Common myeloid progenitor, CD34-positive (primary cell): ENCODE data around the gene LCA5.
"Not testable (repeated sequence)": the region's sequence is repeated elsewhere in the genome, so short reads cannot be mapped to it uniquely, and the experiment has no call there.

Experiments
- CTCF ChIA-PET: fragments of 350-600 bp; sonication (Branson Sonifier 250); formaldehyde crosslinking; loops from one replicate; lab custom pipeline; 2021; ENCODE audit warnings: antibody characterized with exemption; lab: Charles Lee
- POLR2A ChIA-PET: fragments of 350-600 bp; sonication (Branson Sonifier 250); formaldehyde crosslinking; loops from one replicate; lab custom pipeline; 2021; ENCODE audit warnings: antibody characterized with exemption; lab: Charles Lee
- DNase-seq, 3 donors: peaks; one replicate each; pipeline versions ENCODE4 v3.0.0 to v3.0.0-alpha.2; 2013
- H3K27ac ChIP-seq, 2 experiments: 1 replicate in 1 of 2; 2 replicates in 1 of 2; pipeline ENCODE4 v1.7.0; 2013; ENCODE audit warnings: inconsistent platforms in 2 of 2, low read length in 2 of 2, mild to moderate bottlenecking in 2 of 2, low read depth in 1 of 2, moderate library complexity in 1 of 2; ENCODE audit not compliant: severe bottlenecking in 2 of 2, insufficient read depth in 1 of 2, poor library complexity in 1 of 2
- H3K27me3 ChIP-seq, 5 experiments: replicated peaks in 2 of 5; 1 replicate in 3 of 5; 2 replicates in 2 of 5; pipeline versions ENCODE4 v1.6.1 to v1.7.0; 2013; ENCODE audit warnings: low read length in 4 of 5, mild to moderate bottlenecking in 2 of 5, moderate library complexity in 2 of 5, inconsistent platforms in 1 of 5; ENCODE audit not compliant: insufficient read depth in 5 of 5, control insufficient read depth in 4 of 5
- H3K36me3 ChIP-seq, 4 experiments: 1 replicate in 2 of 4; 2 replicates in 2 of 4; pipeline versions ENCODE4 v1.6.1 to v1.7.0; 2013; ENCODE audit warnings: low read length in 3 of 4, control low read depth in 1 of 4, mild to moderate bottlenecking in 1 of 4; ENCODE audit not compliant: control insufficient read depth in 4 of 4, insufficient read depth in 4 of 4
- H3K4me1 ChIP-seq, 4 experiments: 1 replicate in 3 of 4; 2 replicates in 1 of 4; pipeline versions ENCODE4 v1.6.1 to v1.7.1; 2013; ENCODE audit warnings: low read length in 3 of 4, mild to moderate bottlenecking in 3 of 4, control low read depth in 1 of 4, inconsistent platforms in 1 of 4, moderate library complexity in 1 of 4; ENCODE audit not compliant: control insufficient read depth in 4 of 4, insufficient read depth in 4 of 4; ENCODE audit errors: control extremely low read depth in 1 of 4
- H3K4me3 ChIP-seq, 7 experiments: 1 replicate in 4 of 7; 2 replicates in 3 of 7; pipeline versions ENCODE4 v1.5.1 to v1.7.0; 2013; ENCODE audit warnings: mild to moderate bottlenecking in 7 of 7, low read length in 6 of 7, moderate library complexity in 6 of 7, inconsistent platforms in 2 of 7, low read depth in 2 of 7, control low read depth in 1 of 7; ENCODE audit not compliant: insufficient read depth in 4 of 7, control insufficient read depth in 1 of 7; ENCODE audit errors: extremely low read depth in 1 of 7
- H3K9me3 ChIP-seq, 5 experiments: 1 replicate in 4 of 5; 2 replicates in 1 of 5; pipeline versions ENCODE4 v1.6.1 to v1.7.1; 2013; ENCODE audit warnings: low read length in 4 of 5, mild to moderate bottlenecking in 2 of 5, inconsistent platforms in 1 of 5, low read depth in 1 of 5, moderate library complexity in 1 of 5; ENCODE audit not compliant: control insufficient read depth in 4 of 5, insufficient read depth in 2 of 5; ENCODE audit errors: control extremely low read depth in 1 of 5
- WGBS: methylation state at CpG from one replicate; pipeline ENCODE4 v1.1.5; 2013; ENCODE audit not compliant: insufficient coverage; 5-methylcytosine and 5-hydroxymethylcytosine counted together

Gene LCA5

GRCh38 chr6:79463621-79464050 is 73.6 kb downstream of the LCA5 start:
- H3K36me3 ChIP-seq, result no peaks in the 10 kb centered on the region
- DNase-seq, result no peak
- H3K9me3 ChIP-seq, result no peaks in the 10 kb centered on the region
- no peak overlapping the region for H3K4me3 ChIP-seq
- ChIA-PET CTCF (interaction anchor here (1.2 kb wide), 1 partner anchor 8 kb away, joined by 4 read pairs; no protein-coding TSS in a partner anchor), POLR2A (no interaction called here)
- H3K27ac ChIP-seq, result no peak overlapping the region
- peaks cover 0 to 3% (median 0%) of the 10 kb centered on the region in 5 experiments for H3K27me3 ChIP-seq
- 87% methylated on average over 4 of the region's 4 CpGs for WGBS
- H3K4me1 ChIP-seq, result no peaks in the 10 kb centered on the region

GRCh38 chr6:79461205-79461604 is 76.0 kb downstream of the LCA5 start:
- no peak for DNase-seq
- H3K4me3 ChIP-seq, result no peak overlapping the region
- ChIA-PET CTCF (no interaction called here), POLR2A (no interaction called here)
- H3K27ac ChIP-seq, result no peak overlapping the region
- H3K27me3 ChIP-seq, result peaks cover 0 to 2% (median 0%) of the 10 kb centered on the region in 5 experiments
- H3K9me3 ChIP-seq, result peaks cover 0 to 3% (median 0%) of the 10 kb centered on the region in 5 experiments
- WGBS, result 97% methylated on average over 3 of the region's 3 CpGs
- no peaks in the 10 kb centered on the region for H3K36me3 ChIP-seq
- H3K4me1 ChIP-seq, result no peaks in the 10 kb centered on the region

GRCh38 chr6:79455446-79455845 is 81.8 kb downstream of the LCA5 start:
- Histone ChIP-seq H3K9me3 (peaks cover 0 to 3% (median 0%) of the 10 kb centered on the region in 5 experiments), H3K27me3 (peaks cover 0 to 3% (median 0%) of the 10 kb centered on the region in 5 experiments), H3K4me3 (no peak overlapping the region), H3K4me1 (no peaks in the 10 kb centered on the region), H3K36me3 (no peaks in the 10 kb centered on the region), H3K27ac (no peak overlapping the region)
- DNase-seq, result no peak
- no CpG with 5 or more reads among the region's 1 CpG for WGBS
- ChIA-PET POLR2A (no interaction called here), CTCF (interaction anchor here (1.1 kb wide), 1 partner anchor 9 kb away, joined by 4 read pairs; no protein-coding TSS in a partner anchor)

- Histone ChIP-seq H3K27me3 (peaks cover 0 to 3% (median 0%) of the 10 kb centered on the region in 5 experiments), H3K36me3 (no peaks in the 10 kb centered on the region), H3K4me1 (no peaks in the 10 kb centered on the region), H3K4me3 (no peak overlapping the region), H3K27ac (no peak overlapping the region), H3K9me3 (peaks cover 0 to 3% (median 0%) of the 10 kb centered on the region in 5 experiments)
- no peak for DNase-seq
- CTCF ChIA-PET, result no interaction called here
- POLR2A ChIA-PET, result no interaction called here
- WGBS, result 92% methylated on average over 3 of the region's 3 CpGs
Measured at GRCh38 chr6:79453558-79454042, 83.6 kb downstream of the LCA5 start.

GRCh38 chr6:79450984-79451383 is 86.2 kb downstream of the LCA5 start:
- peaks cover 0 to 5% (median 0%) of the 10 kb centered on the region in 5 experiments for H3K27me3 ChIP-seq
- no peaks in the 10 kb centered on the region for H3K4me1 ChIP-seq
- POLR2A ChIA-PET, result no interaction called here
- no peak overlapping the region for H3K4me3 ChIP-seq
- DNase-seq, result no peak
- no peaks in the 10 kb centered on the region for H3K9me3 ChIP-seq
- H3K36me3 ChIP-seq, result no peaks in the 10 kb centered on the region
- CTCF ChIA-PET, result interaction anchor here (1.0 to 1.2 kb wide), 2 partner anchors 14 to 15 kb away, joined by 3 read pairs; no protein-coding TSS in a partner anchor
- 61% methylated on average over 6 of the region's 7 CpGs for WGBS
- H3K27ac ChIP-seq, result no peak overlapping the region

GRCh38 chr6:79446006-79446405 is 91.2 kb downstream of the LCA5 start:
- POLR2A ChIA-PET, result no interaction called here
- Histone ChIP-seq H3K27ac (no peak overlapping the region), H3K4me1 (no peaks in the 10 kb centered on the region), H3K27me3 (peaks cover 0 to 4% (median 0%) of the 10 kb centered on the region in 5 experiments), H3K9me3 (peaks cover 0 to 6% (median 0%) of the 10 kb centered on the region in 5 experiments), H3K4me3 (no peak overlapping the region), H3K36me3 (no peaks in the 10 kb centered on the region)
- CTCF ChIA-PET, result no interaction called here
- no peak for DNase-seq
- WGBS, result 100% methylated on average over 4 of the region's 4 CpGs

- WGBS, result 92% methylated on average over 2 of the region's 3 CpGs
- H3K36me3 ChIP-seq, POLR2A ChIA-PET, H3K27me3 ChIP-seq, DNase-seq, CTCF ChIA-PET, H3K9me3 ChIP-seq, H3K4me1 ChIP-seq, H3K4me3 ChIP-seq, H3K27ac ChIP-seq: not testable (repeated sequence)
Measured at GRCh38 chr6:79443876-79444275, 93.4 kb downstream of the LCA5 start.
